GM19025 (cell line): Measurements from ENCODE around the gene AFAP1.

ENCODE experiments used
- ATAC-seq: cut with Tn5 transposase; IDR thresholded peaks from one replicate; pipeline ENCODE4 v1.9.1; 2021; ENCODE audit warnings: mild to moderate bottlenecking, low read depth, moderate library complexity; ENCODE audit not compliant: unreplicated experiment

The AFAP1 gene

GRCh38 chr4:7763788-7764187 lies 175.9 kb downstream of the AFAP1 start:
- no peak for ATAC-seq

GRCh38 chr4:7763106-7763505 lies 176.6 kb downstream of the AFAP1 start:
- ATAC-seq: no peak

DNA sequence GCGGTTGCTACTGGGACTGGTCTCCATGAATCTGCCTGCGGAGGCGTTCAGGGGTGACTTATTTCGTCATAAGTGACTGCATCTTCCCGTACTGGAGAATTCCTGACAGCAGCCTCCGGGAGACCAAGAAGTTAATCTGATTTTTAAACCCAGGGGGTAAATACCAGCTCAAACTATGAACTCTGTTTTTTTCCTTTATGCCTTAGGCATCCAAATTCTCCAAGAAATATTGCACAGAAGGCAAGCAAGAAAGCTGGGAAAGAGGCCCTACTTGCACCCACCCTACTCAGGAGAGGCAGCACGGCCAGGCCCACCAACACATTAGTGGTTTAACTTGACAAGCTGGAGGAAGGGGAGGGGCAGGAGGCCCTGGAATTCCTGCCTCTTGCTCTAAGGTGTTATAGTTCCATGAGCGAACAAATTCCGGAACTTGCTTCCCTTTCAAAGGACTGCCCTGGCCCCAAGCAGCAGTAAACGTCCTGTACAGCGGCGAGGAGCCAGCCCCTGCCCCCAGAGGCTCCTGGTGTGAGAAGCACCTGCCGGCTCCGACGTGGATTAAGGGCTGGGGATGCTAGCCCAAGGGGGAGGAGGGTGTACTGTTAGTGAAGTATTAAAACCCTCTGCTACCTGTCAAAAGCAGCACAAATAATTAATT lies 177.2 kb downstream of the AFAP1 start:
- no peak for ATAC-seq

DNA sequence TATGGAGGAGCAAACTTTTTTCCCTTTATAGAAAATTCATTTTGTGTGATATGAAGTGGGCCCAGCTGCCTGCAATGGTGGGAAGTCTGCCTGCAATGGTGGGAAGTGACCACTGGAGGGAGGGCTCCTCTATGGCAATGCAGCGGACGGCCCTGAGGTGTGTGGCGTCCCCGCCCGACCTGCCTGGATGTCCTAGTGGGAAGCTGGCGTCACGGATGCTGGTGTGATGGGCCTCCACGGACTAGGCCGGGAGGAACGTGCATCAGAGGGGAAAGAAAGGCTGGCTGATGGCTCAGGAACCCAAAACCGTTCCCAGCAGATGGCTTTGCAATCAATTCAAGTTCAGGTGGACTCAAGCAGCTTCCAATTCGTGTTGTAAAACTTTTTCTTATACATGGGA lies 177.9 kb downstream of the AFAP1 start:
- ATAC-seq: no peak

- ATAC-seq: no peak
Measured at GRCh38 chr4:7761312-7761711, 178.3 kb downstream of the AFAP1 start.

GRCh38 chr4:7760706-7761105 lies 179.0 kb downstream of the AFAP1 start:
- no peak for ATAC-seq

DNA sequence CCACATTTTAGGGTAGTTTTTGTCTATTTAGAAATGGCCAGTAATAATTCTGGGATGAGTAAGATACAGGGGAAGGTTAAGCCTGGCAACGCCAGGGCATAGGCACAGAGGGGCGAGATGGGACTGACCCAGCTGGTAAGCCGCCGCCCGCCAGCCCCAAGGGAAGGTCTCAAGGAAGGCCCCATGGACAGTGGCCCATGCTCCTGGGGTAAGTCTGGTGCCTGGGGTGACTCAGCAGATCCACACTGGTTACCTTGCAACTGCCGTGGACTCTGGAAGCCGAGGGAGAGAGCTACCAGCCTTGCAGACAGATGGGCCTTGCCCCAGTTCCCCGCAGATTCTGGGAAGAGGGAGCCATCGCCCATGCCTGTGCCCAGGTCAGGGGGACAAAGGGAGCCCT lies 179.4 kb downstream of the AFAP1 start:
- no peak for ATAC-seq

DNA sequence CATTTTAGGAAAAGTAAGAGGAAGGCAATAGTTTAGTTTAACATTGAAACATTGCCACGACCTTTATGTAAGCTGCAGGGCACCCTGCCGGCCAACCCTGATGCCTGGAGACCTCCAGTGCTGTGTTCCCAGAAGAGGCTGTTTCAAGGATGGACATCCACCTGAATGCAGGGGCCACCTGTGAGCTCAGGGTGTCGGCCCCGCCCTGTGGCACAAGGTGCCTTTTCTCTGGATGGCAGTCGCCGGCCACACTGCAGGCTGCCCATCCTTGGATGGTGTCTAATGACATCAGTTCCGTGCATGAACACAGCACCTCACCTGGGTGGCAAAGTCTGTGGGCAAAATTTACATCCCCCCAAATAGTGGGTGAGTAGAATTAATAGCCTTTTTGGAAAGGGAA lies 180.0 kb downstream of the AFAP1 start:
- ATAC-seq: no peak

DNA sequence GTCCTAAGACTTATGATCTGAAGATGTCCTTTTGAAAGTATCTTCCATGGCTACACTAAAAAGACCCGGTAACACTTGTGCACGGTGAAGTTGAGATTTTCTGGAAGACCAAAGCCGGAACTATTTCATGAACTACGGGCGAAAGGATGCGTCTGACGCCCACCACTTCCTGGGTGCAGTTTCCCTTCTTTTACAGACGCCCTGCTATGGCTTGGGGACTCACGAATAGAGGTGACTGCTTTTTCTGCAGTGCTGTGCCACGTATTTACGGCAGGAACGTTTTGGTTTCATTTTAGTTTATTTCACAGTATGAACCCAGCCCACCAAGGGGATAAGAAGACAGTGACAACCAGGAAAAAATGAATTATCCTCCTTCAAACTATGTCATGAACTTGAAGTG lies 180.4 kb downstream of the AFAP1 start:
- ATAC-seq: no peak

GRCh38 chr4:7758476-7758875 lies 181.2 kb downstream of the AFAP1 start:
- ATAC-seq: no peak

DNA sequence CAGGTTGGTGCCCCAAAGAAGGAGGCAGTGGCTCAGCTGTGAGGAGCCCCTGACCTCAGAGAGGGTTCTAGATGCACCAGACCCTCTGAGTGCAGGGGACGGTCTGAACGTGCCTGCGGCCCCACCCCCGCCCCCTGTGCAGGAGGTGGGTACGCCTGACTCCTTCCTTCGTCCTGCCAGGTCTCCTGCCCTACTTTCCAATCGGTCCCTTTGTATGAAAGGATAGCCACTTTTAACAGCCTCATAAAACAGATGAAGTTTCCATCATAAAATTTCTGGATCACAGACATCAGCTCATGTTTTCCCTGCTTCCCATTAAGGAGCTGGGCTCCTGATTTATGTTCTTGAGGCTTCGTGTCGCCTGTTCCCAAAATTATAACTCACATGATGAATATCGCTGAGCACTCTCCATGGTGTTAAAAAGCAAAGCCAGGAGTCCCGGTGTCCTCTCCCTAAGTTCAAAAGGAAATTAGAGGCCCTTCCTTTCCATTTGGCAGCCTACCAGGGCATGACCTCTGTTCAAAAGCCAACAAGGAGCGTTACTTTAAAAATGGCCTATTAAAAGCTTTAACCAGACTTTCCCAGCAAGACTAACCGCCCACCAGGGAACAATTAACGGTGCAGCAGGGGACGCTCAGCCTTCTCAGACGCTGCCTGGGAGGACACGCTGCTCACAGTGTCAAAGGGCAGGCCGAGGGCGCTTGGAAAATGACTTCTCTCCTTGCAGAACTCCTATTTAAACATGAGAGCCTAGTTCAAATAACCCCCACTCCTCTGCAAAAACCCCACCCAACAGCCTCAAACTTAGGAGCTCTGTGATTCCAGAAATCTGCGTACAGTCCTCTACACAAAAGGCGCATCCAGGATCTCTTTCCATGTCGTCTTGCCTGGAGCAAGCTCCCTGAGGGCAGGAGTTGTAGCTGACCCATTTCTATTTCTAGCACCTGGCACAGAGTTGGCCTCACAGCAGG lies 181.9 kb downstream of the AFAP1 start:
- no peak for ATAC-seq

DNA sequence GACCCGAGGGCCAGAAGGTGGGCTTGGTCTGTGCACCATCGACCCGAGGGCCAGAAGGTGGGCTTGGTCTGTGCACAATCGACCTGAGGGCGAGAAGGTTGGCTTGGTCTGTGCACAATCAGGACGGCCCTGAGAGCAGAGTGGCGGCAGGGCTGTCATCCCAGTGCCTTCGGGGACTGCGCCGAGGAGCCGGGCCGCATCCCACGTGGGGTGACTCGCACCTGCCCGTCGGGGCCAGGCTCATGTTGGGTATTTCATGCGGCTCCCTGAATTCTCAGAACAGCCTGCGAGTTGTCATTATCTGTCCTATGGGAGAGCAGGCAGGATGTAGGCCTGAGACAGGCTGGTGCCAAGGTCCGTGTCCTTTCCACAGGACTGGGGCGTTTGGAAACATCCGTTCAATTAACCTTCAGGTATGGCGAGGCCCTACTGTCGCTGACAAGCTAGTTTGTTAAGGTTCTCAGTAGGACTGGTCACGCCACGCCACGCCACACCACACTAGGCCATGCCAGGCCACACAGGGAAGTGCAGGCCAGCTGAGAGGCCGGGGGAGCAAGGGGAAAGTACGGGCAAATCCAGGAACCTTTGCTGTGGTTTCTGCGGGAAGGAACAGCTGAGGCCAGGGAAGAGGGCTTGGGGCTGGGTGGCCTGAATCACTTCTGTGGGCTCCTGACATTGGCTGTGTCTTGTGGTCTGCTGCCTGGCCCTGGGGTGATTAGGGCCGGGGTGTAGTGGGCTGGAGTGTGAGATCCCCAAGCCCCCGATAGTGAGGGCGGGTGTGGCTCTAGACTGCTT lies 182.9 kb downstream of the AFAP1 start:
- no peak for ATAC-seq

GRCh38 chr4:7756071-7756470 lies 183.6 kb downstream of the AFAP1 start:
- ATAC-seq: no peak

GRCh38 chr4:7755561-7755960 lies 184.1 kb downstream of the AFAP1 start:
- ATAC-seq: no peak

GRCh38 chr4:7754565-7755262 lies 184.9 kb downstream of the AFAP1 start:
- no peak for ATAC-seq

- ATAC-seq: no peak
Measured at GRCh38 chr4:7753931-7754465, 185.7 kb downstream of the AFAP1 start.

GRCh38 chr4:7753271-7753670 lies 186.4 kb downstream of the AFAP1 start:
- ATAC-seq: no peak

GRCh38 chr4:7752649-7753048 lies 187.0 kb downstream of the AFAP1 start:
- ATAC-seq: no peak

GRCh38 chr4:7750972-7751371 lies 188.7 kb downstream of the AFAP1 start:
- ATAC-seq: no peak

DNA sequence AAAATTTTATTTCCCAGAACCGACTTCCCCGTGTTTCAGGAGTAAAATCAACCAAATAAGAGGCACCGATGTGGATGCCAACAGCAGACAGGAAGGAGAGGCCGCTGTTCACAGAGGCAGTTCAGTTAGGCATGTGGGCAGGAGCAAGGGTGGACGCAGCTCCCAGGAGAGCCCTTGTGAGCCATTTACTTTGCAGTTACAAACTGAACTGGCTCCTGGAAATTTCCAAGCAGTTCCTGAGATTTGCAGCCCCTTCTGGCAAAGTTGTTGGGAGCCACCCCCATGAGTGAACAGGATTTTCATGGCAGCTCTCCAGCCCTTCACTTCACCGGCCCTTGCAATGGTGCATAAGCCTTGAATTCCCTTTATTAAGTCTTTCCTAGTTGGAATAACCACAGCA lies 189.1 kb downstream of the AFAP1 start:
- ATAC-seq: no peak
